ENCODE data around the gene TBC1D13. TPM values are rescaled to one million over a fixed set of nuclear protein-coding genes. Genes with fewer than 3 reads are reported as not detected.
"Not testable (repeated sequence)": the region's sequence is repeated elsewhere in the genome, so short reads cannot be mapped to it uniquely, and the experiment has no call there.

Gene TBC1D13
- total RNA-seq, 1 experiment from 2014 or later: 12.9 TPM

DNA sequence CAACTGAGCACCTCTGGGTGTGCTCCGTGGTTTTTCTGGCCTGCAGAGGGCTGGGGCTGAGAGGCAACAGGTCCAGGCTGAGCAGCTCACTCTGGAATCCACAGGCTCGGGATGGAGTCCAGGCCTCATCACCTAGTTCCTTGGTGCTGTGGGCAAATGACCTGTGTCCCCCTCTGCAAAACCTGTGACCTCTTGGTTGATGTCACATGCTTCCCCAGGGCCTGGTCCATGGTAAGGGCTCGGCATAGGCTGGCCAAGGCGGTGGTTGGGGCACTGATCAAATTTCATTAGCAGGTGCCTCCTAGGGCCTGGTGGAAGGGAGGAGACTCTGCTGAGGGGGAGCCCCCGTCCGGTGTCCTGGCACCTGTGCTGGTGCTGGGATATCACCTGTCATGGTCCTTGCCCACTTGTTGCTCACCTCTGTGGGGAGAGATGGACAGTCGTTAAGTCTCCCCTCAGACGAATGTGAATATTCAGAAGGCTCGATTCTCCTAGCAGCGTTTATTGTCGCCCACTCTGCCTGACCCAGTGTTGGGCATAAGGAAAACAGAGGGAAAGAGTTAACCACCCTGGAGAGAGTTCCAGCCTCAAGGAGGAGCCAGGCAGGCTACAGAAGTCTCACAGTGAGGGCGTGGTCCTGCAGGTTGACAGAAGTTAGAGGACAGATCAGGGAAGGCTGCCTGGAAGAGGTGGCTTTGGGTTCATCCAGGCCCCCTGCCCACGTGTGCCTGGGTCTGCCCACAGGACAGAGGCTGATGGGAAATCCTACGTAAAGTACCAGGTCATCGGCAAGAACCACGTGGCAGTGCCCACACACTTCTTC lies 34.7 kb downstream of the TBC1D13 start:
- DNase-seq (ENCODE audit: low read depth): no peak

DNA sequence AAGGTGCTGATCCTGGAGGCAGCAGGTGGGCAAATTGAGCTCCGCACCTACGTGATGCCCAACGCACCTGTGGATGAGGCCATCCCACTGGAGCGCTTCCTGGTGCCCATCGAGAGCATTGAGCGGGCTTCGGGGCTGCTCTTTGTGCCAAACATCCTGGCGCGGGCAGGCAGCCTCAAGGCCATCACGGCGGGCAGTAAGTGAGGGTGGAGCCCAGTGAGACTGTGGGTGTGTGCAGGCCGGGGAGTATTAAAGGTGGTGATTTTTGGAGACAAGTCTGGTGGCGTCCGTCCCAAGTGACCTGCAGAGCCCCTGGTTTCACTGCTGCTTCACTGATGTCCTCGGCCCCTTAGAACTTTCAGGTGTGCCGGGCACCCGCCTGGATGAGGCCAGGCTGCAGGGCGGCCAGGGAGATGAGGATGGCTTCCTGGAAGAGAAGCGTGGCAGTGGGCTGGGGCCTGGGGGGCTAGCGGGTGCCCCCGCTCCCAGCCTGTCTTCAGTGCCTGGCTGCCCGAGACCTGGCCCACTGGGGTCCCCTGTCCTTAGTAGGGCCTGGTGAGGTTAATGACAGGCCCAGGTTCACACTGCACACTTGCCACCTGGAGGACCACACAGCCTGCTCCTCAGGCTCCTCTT lies 35.5 kb downstream of the TBC1D13 start:
- DNase-seq (ENCODE audit: low read depth): no peak

DNA sequence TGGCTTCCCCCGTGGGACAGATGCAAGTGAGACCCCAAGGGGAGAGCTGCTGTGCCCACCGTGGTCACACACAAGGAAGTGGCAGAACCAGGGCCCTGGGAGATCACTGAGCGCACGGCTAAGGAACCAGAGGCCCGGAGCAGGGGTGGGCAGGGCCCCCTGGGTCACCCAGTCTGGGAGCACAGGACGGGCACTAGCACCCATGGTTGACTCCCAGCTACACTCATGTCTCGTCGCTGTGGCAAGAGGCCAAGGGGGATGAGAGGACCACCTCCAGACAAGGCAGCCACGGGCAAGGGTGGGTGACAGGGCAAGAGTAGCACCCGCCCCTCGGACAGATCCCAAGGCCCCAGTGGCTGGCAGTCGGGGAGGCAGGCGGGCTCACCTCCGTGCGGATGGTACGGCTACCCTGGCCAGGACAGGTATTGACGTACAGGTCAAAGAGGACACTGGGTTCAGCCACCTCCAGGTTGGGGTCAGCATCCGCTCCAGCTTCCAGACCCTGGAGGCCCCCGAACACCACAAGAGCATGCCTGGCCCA lies 36.4 kb downstream of the TBC1D13 start:
- DNase-seq (ENCODE audit: low read depth): no peak

DNA sequence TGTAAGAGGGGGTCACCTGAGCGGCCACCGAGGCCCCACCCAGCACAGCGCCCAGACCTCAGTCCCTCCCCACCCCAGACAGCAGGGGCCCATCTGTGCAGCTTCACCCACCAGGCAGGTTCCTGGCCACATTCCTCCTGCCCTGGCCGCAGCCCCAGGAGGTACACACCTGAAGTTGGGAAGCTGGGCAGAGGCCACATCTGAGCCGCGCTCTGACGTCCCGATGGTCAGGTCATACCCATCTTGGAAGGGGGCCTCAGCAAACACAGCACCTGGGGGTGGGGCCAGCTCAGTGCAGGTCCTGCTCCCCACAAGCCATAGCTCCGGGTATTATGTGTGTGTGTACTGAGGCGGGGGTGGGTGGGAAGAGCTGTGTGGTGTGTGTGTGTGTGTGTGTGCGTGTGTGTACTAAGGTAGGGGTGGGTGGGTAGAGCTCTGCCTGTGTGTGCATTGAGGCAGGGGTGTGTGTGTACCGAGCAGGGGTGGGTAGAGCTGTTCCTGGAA lies 36.9 kb downstream of the TBC1D13 start:
- no peak for DNase-seq (ENCODE audit: low read depth)

GRCh38 chr9:128824911-128825310 lies 37.9 kb downstream of the TBC1D13 start:
- no peak for DNase-seq (ENCODE audit: low read depth)

GRCh38 chr9:128825923-128826700 lies 39.1 kb downstream of the TBC1D13 start:
- no peak for DNase-seq (ENCODE audit: low read depth)

- no peak for DNase-seq (ENCODE audit: low read depth)
Measured at GRCh38 chr9:128828267-128828666, 41.2 kb downstream of the TBC1D13 start.

DNA sequence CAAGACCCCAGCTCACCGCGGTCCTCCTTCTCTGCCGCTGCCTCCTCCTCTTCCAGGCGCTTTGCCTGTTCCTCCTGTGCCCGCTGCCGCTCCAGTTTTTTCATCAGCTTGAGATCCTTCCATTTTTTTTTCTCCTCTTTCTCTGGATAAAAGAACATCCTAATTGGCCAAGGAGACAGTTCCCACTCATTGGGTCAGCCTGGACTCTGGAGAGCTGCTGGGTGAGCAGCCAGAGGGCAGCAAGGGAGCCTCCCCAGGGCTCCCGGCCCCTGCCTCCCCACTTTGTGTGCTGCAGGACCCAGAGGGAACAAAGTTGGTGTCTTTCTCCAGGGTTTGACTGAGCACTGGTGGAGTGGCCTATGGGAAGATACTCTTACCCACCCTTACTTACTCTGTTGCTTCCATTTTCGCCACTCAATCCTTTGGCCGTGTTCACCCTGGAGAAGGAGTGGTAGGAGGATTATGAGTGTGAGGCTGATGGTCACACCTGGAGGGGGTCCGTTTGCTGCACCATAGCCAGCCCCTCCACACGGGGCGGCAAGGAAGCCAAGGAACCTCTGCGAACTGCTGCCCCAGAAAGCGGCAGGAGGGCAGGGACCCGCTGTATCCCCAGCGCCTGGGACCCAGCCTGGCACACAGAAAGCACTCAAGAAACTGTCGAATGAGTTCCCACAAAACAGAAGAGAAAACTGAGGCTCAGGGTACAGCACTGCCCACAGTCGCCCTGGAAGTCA lies 41.8 kb downstream of the TBC1D13 start:
- no peak for DNase-seq (ENCODE audit: low read depth)

DNA sequence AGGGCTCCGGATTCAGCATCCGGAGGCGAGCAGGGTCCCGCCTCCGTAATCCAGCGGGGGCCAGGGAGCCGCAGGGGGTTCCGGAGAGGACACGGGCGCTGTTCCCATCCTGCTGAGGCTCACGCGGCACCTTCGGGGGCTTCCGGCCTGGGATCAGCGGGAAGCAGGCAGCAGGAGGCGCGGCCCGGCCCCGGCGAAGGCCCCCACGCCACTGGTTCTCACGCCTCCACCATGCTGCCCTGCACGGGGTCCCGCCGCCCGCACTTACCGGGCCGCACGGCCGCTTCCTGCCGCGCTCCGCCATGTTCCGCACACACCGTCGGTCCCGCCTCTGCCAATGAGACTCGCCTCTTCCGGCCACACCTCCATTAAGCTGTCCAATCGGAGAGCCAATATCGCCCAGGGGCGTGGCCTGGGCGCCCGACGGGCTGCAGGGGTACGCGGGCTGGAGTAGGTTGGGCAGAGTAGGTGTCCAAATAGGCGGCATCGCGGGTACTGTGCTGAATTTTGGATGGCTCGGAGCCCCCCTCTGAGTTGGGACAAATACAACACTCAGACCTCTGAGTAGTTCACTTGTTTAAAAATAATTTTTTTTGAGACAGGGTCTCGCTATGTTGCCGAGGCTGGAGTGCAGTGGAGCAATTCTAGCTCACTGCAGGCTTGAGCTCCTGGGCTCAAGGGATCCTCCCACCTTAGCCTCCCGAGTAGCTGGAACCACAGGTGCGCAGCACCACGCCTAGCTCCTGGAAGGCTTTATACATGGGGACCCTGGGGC lies 42.6 kb downstream of the TBC1D13 start, which contains the start of gene SPOUT1:
TSS of gene SPOUT1 (minus strand) at position 318 of the 775 bp plus-strand sequence. CDS start at position 304, 14 bp downstream.
- DNase-seq (ENCODE audit: low read depth): peak; percentile 98

GRCh38 chr9:128833696-128834095 lies 46.6 kb downstream of the TBC1D13 start:
- no peak for DNase-seq (ENCODE audit: low read depth)

GRCh38 chr9:128835246-128836210 lies 48.5 kb downstream of the TBC1D13 start:
- no peak for DNase-seq (ENCODE audit: low read depth)

DNA sequence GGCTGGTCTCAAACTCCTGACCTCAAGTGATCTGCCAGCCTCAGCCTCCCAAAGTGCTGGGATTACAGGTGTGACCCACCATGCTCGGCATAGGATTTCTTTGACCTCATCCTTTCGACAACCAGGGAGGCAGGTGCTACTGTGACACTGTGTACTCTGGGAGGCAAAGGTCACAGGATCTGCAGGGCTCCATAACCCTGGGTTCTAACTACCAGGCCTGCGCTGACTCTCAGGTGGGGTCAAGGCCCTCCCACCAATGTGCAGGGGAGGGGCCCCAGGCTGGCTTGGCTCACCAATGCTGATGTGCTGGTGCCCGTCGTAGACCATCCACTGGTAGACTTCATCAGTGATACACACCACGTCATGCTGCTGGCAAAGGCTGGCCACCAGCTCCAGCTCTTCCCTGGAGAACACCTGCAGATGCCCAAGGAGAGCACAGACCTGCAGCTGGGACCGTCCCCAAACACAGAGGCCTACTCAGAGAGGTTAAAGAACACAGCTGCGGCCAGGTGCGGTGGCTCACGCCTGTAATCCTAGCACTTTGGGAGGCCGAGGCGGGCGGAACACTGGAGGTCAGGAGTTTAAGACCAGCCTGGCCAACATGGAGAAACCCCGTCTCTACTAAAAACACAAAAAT lies 49.6 kb downstream of the TBC1D13 start:
- no peak for DNase-seq (ENCODE audit: low read depth)

DNA sequence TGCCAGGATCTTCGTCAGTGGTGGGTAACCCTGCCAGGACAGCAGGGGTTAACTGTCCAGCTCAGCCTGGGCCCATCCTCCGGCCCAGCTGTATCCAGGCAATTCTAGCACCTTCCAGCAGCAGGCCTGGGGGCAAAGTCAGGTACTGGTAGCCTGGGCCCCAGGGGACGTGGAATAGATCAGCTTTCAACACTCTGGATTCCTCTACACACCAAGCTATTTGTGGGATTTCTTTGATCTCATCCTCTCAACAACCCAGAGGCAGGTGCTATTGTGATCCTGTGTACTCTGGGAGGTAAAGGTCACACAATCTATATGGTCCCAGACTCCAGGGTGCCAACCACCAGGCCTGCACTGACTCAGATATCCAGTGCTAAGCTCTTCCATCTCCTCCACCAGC lies 51.3 kb downstream of the TBC1D13 start:
- DNase-seq (ENCODE audit: low read depth): no peak

DNA sequence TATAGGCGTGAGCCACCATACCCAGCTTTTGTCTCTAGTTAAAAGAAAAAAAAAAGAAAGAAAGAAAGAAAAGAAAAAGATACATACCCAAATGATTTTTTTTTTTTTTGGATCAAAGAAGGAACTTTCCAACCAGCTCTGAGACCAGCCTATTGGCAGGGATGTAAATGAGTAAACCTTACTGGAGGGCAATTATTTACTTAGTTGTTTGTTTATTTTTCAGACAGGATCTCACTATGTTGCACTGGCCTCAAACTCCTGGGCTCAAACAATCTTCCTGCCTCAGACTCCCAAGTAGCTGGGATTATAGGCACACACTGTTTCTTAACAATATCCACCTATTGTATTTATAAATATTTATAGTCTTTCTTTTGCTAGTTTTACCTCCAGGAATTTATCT lies 53.5 kb downstream of the TBC1D13 start:
- no peak for DNase-seq (ENCODE audit: low read depth)

- no peak for DNase-seq (ENCODE audit: low read depth)
Measured at GRCh38 chr9:128841694-128842492, 54.8 kb downstream of the TBC1D13 start.

- DNase-seq (ENCODE audit: low read depth): not testable (repeated sequence)
Measured at GRCh38 chr9:128843171-128843570, 56.1 kb downstream of the TBC1D13 start.

GRCh38 chr9:128845186-128845931 lies 58.3 kb downstream of the TBC1D13 start:
- no peak for DNase-seq (ENCODE audit: low read depth)
